ENCODE data around the gene VEGFA. TPM values are rescaled to one million over a fixed set of nuclear protein-coding genes. Genes with fewer than 3 reads are reported as not detected.

Gene VEGFA
- total and polyA plus RNA-seq, 2 of the 8 experiments (the other 6 are each of a cell fraction or from before 2014, with no cell fraction given), result 42.2 to 58.5 TPM

- TF ChIP-seq KDM5A (IDR thresholded peaks at IDR 0.05; ENCODE audit: low read length) (no peak), CREB1 (IDR thresholded peaks at IDR 0.05) (no peak), EP300 (IDR thresholded peaks at IDR 0.05; ENCODE audit: borderline replicate concordance in 1 of 2, low read depth in 2 of 2, low read length in 2 of 2) (no peak), SUZ12 (IDR thresholded peaks at IDR 0.05; ENCODE audit: low read length) (no peak)
- TF ChIP-seq, protein P1, sequence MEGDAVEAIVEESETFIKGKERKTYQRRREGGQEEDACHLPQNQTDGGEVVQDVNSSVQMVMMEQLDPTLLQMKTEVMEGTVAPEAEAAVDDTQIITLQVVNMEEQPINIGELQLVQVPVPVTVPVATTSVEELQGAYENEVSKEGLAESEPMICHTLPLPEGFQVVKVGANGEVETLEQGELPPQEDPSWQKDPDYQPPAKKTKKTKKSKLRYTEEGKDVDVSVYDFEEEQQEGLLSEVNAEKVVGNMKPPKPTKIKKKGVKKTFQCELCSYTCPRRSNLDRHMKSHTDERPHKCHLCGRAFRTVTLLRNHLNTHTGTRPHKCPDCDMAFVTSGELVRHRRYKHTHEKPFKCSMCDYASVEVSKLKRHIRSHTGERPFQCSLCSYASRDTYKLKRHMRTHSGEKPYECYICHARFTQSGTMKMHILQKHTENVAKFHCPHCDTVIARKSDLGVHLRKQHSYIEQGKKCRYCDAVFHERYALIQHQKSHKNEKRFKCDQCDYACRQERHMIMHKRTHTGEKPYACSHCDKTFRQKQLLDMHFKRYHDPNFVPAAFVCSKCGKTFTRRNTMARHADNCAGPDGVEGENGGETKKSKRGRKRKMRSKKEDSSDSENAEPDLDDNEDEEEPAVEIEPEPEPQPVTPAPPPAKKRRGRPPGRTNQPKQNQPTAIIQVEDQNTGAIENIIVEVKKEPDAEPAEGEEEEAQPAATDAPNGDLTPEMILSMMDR (IDR thresholded peaks at IDR 0.05; ENCODE audit: control extremely low read depth in 1 of 3, insufficient read depth in 1 of 3, low read depth in 1 of 3, low read length in 3 of 3), result peak; percentile 34 to 59 (median 57)
Measured at GRCh38 chr6:43800746-43801494, 30.9 kb downstream of the VEGFA start (continued).
